Mucosa of descending colon (tissue), 3 donors: ENCODE results near the gene AP1M1. TPM values are rescaled to one million over a fixed set of nuclear protein-coding genes. Genes with fewer than 3 reads are reported as not detected.

Experiments
- ATAC-seq: fragments of 200-7000 bp; cut with Tn5 transposase; one replicate; pipeline ENCODE4 v1.9.1; 2020; ENCODE audit warnings: mild to moderate bottlenecking, moderate library complexity
- DNase-seq, 3 donors: peaks; one replicate each; pipeline ENCODE4 v3.0.0-alpha.2; 2020
- H3K36me3 ChIP-seq: fragments of 200-600 bp; one replicate; pipeline ENCODE4 v1.8.0; 2021; ENCODE audit warnings: low read depth, mild to moderate bottlenecking
- H3K4me1 ChIP-seq: fragments of 200-600 bp; one replicate; pipeline ENCODE4 v1.8.0; 2021; ENCODE audit warnings: low read depth, mild to moderate bottlenecking
- H3K4me3 ChIP-seq: fragments of 200-600 bp; one replicate; pipeline ENCODE4 v1.8.0; 2021; ENCODE audit warnings: mild to moderate bottlenecking
- H3K9me3 ChIP-seq: fragments of 200-600 bp; one replicate; pipeline ENCODE4 v1.8.0; 2021; ENCODE audit warnings: mild to moderate bottlenecking
- intact Hi-C, 2 donors: fragments of 100-400 bp; cut with DNase I in 1 of 2; cut with micrococcal nuclease in 1 of 2; formaldehyde crosslinking; loops; one replicate each; pipeline versions ENCODE4 v1.11.0 to v1.11.1; 2022; cut with DNase I, micrococcal nuclease
- total RNA-seq, 3 donors: library from RNA; stranded (reverse); fragmentation: NEBNext Ultra II Directional in 2 of 3; extraction: Animal tissue kit (Norgen Biotek cat#: 25700) in 2 of 3; gene quantifications; one replicate each; pipeline versions ENCODE4 v1.2.1 to v1.2.4, GENCODE V29; 2021 to 2023
- TF ChIP-seq, protein P1 (sequence below): fragments of 200-600 bp; IDR thresholded peaks from one replicate; pipeline ENCODE4 v1.8.0; 2022; ENCODE audit warnings: antibody characterized with exemption, mild to moderate bottlenecking
- donor health status: DM: no; HTN: no; CAD: no; lungs with moderate emphysema.
- donor health status: DM: no; HTN: no; CAD: no.
- donor health status: DM: no; HTN: yes; CAD: no.

AP1M1 gene
- total RNA-seq, 3 donors from 2014 or later = 26.3 to 59.3 (median 33.2) TPM

DNA sequence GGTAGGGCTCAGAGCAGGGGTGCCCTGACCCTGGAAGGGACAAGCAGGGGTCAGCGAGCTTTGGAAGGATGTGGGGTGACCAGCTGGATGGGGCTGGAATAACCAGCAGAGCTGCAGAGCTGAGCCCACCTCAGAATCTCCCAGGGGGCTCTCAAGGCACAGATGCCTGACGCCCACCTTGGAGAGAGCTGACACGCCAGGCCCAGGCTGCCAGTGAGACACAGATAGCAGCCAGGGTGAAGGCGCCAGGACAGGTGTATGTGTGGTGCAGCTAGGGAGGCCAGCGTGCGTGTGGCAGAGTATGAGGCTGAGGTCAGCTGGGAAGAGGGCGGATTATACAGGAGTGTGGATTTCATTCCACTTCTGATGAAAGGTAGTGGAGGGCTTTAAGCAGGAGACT is 8.9 kb downstream of the AP1M1 start:
- no peak for DNase-seq

DNA sequence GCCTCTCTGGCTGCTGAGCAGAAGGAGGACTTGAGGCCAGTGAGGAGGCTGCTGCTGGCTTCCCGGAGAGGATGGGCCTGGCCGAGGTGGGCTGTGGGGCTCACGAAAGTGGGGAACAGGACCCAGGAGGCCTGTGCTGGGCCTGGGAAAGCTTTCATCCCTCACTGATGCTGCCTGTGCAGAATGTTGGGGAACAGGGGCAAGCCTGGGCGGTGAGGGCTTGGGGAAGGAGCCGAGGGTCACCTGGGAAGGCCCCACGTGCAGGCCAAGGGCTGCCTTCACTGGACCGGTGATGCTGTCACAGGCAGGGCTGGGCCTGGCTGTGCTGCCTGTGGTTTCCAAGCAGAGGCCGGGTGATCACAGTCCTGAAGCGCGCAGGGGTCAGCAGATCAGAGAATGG is 9.4 kb downstream of the AP1M1 start:
- no peak for ATAC-seq
- no peaks in the 10 kb centered on the region for H3K36me3 ChIP-seq
- intact Hi-C loops = no loop called here

More for the DNA sequence above, 8.9 kb downstream of the AP1M1 start:
- no peaks in the 10 kb centered on the region for H3K4me1 ChIP-seq
- no peaks in the 10 kb centered on the region for H3K9me3 ChIP-seq
- ATAC-seq = no peak
- TF ChIP-seq, protein P1, sequence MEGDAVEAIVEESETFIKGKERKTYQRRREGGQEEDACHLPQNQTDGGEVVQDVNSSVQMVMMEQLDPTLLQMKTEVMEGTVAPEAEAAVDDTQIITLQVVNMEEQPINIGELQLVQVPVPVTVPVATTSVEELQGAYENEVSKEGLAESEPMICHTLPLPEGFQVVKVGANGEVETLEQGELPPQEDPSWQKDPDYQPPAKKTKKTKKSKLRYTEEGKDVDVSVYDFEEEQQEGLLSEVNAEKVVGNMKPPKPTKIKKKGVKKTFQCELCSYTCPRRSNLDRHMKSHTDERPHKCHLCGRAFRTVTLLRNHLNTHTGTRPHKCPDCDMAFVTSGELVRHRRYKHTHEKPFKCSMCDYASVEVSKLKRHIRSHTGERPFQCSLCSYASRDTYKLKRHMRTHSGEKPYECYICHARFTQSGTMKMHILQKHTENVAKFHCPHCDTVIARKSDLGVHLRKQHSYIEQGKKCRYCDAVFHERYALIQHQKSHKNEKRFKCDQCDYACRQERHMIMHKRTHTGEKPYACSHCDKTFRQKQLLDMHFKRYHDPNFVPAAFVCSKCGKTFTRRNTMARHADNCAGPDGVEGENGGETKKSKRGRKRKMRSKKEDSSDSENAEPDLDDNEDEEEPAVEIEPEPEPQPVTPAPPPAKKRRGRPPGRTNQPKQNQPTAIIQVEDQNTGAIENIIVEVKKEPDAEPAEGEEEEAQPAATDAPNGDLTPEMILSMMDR = no peak
- H3K4me3 ChIP-seq = no peak overlapping the region
- intact Hi-C loops = no loop called here
- H3K36me3 ChIP-seq = no peaks in the 10 kb centered on the region

DNA sequence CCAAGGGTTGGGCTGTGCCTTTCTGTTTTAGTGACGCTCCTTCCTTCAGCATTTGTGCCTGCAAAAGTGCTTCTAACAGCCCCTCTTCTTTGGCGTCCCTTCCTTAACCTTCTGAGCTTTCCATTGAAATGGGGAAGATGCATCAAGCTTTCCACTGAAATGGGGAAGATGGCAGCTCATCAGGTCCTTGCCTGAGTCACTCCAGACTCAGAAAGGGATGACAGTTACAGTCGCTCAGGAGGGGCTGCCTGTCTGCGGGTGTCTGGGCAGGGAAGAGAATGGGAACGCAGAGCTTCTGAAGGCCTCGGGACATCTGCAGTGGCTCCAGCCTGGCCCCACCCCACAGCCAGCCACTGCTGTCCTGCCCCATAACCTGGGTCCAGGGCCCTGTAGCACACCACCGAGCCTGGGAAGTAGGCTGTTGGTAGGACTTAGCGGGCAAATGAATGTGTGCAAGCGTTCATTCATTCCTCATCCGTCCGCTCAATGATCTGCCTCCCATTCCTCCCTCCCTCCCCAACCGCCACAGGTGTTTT is 9.8 kb downstream of the AP1M1 start:
- DNase-seq (no peak), ATAC-seq (no peak)
- TF ChIP-seq, protein P1 = no peak
- Histone ChIP-seq H3K4me3 (no peak overlapping the region), H3K36me3 (no peaks in the 10 kb centered on the region), H3K9me3 (no peaks in the 10 kb centered on the region), H3K4me1 (no peaks in the 10 kb centered on the region)
- intact Hi-C loops = no loop called here

More for the DNA sequence above, 9.4 kb downstream of the AP1M1 start:
- Histone ChIP-seq H3K4me3 (no peak overlapping the region), H3K4me1 (no peaks in the 10 kb centered on the region), H3K9me3 (no peaks in the 10 kb centered on the region)
- DNase-seq = no peak
- TF ChIP-seq, protein P1 = no peak

DNA sequence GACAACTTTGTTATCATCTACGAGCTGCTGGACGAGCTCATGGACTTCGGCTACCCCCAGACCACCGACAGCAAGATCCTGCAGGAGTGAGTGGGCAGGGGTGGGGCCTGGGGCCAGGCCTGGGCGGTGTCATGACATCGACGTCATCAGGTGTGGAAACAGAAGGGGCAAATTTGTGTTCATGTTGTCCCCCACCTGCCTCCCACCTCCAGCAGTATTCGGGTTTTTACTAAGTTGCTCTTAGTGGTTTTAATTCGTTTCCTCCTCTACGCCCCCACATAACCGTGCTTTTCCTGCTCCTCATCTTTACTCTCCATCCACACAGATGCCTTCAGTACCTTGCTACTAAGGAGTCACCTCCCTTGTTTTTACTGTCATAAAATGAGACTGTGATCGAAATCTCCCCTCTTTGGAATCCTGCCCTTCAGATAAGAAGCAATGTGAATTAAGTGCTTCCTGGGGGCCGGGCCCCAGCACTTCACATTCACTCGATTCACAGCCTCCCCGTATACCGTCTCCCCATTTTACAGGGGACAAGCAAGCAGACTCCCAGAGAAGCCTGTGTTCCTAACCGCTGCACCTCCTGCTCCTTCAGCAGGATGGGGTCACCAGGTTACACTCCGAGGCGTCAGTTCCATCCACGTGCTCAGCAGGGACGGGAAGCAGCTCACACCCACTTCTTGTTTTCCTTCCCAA is 10.5 kb downstream of the AP1M1 start:
- H3K36me3 ChIP-seq = no peaks in the 10 kb centered on the region
- no peak overlapping the region for H3K4me3 ChIP-seq

DNA sequence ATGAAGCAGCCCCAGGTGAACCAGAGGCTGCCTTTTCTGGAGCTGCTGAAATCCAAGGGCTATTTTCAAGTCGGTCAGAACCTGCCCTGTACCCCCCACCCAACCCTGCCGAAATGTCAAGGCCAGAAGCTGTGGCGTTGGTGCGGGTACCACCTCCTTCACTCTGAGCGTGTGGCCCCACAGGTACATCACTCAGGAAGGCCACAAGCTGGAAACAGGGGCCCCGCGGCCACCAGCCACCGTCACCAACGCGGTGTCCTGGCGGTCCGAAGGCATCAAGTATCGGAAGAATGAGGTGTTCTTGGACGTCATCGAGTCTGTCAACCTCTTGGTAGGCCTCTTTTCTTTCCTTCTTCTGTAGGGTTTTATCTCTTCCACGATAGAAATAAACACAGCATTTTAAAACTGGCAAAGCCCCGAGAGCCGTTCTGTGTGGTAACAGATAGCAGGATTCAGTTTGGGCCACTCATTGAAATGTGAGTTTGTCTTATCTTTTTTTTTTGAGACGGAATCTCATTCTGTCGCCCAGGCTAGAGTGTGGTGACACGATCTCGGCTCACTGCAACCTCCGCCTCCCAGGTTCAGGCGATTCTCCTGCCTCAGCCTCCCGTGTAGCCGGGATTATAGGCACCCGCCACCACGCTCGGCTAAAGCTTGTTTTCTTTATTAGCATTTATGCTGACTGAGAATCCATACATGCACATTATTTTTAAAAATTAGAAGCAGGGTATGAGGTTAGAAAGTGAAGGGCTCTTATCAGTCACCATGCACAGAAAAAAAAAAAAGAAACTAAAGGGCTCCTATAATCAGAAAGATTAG is 11.3 kb downstream of the AP1M1 start:
- ATAC-seq = no peak
- no peak for DNase-seq
- intact Hi-C loops = no loop called here

More for the DNA sequence above, 10.5 kb downstream of the AP1M1 start:
- no peak for ATAC-seq
- H3K4me1 ChIP-seq = no peaks in the 10 kb centered on the region
- no peak for DNase-seq
- H3K9me3 ChIP-seq = no peaks in the 10 kb centered on the region
- intact Hi-C loops = no loop called here
- TF ChIP-seq, protein P1 = no peak

More for the DNA sequence above, 11.3 kb downstream of the AP1M1 start:
- no peak overlapping the region for H3K4me3 ChIP-seq
- H3K4me1 ChIP-seq = no peaks in the 10 kb centered on the region
- no peaks in the 10 kb centered on the region for H3K36me3 ChIP-seq
- H3K9me3 ChIP-seq = no peaks in the 10 kb centered on the region
- TF ChIP-seq, protein P1 = no peak
